IPS-15b (cell line): Measurements from ENCODE around the gene CACNB3.
"Not testable (repeated sequence)": the region's sequence is repeated elsewhere in the genome, so short reads cannot be mapped to it uniquely, and the experiment has no call there.

Source experiments
- H3K27me3 ChIP-seq: one replicate; pipeline ENCODE4 v1.6.1; 2013; ENCODE audit warnings: low read length; ENCODE audit not compliant: control insufficient read depth, insufficient read depth
- H3K36me3 ChIP-seq: one replicate; pipeline ENCODE4 v1.6.1; 2013; ENCODE audit warnings: low read length; ENCODE audit not compliant: control insufficient read depth, insufficient read depth
- H3K4me1 ChIP-seq: one replicate; pipeline ENCODE4 v1.6.1; 2013; ENCODE audit warnings: mild to moderate bottlenecking, low read length; ENCODE audit not compliant: control insufficient read depth, insufficient read depth
- H3K4me3 ChIP-seq: one replicate; pipeline ENCODE4 v1.5.1; 2013; ENCODE audit warnings: low read depth, low read length
- H3K9ac ChIP-seq: one replicate; pipeline ENCODE4 v1.6.1; 2013; ENCODE audit warnings: low read depth, mild to moderate bottlenecking, low read length
- H3K9me3 ChIP-seq: one replicate; pipeline ENCODE4 v1.6.1; 2013; ENCODE audit warnings: mild to moderate bottlenecking, low read length; ENCODE audit not compliant: control insufficient read depth, insufficient read depth

Gene CACNB3

GRCh38 chr12:48826209-48826855 lies 8.0 kb downstream of the CACNB3 start:
- H3K9me3 ChIP-seq = no peaks in the 10 kb centered on the region

GRCh38 chr12:48827026-48827425 lies 8.7 kb downstream of the CACNB3 start:
- Histone ChIP-seq H3K27me3 (peaks cover 2% of the 10 kb centered on the region), H3K9me3 (no peaks in the 10 kb centered on the region), H3K36me3 (peaks cover 44% of the 10 kb centered on the region), H3K9ac (no peak overlapping the region), H3K4me1 (peaks cover 6% of the 10 kb centered on the region), H3K4me3 (no peak overlapping the region)

More at GRCh38 chr12:48826209-48826855, 8.0 kb downstream of the CACNB3 start:
- no peak overlapping the region for H3K4me3 ChIP-seq
- H3K9ac ChIP-seq = no peak overlapping the region
- H3K36me3 ChIP-seq = peaks cover 38% of the 10 kb centered on the region
- peaks cover 6% of the 10 kb centered on the region for H3K4me1 ChIP-seq
- H3K27me3 ChIP-seq = peaks cover 2% of the 10 kb centered on the region

GRCh38 chr12:48827513-48828096 lies 9.3 kb downstream of the CACNB3 start:
- H3K4me3 ChIP-seq = no peak overlapping the region
- H3K36me3 ChIP-seq = peaks cover 49% of the 10 kb centered on the region
- H3K27me3 ChIP-seq = no peaks in the 10 kb centered on the region
- H3K9ac ChIP-seq = no peak overlapping the region
- H3K9me3 ChIP-seq = no peaks in the 10 kb centered on the region
- peaks cover 6% of the 10 kb centered on the region for H3K4me1 ChIP-seq

- H3K27me3 ChIP-seq = no peaks in the 10 kb centered on the region
- H3K4me3 ChIP-seq = no peak overlapping the region
- no peaks in the 10 kb centered on the region for H3K9me3 ChIP-seq
- H3K36me3 ChIP-seq = peaks cover 56% of the 10 kb centered on the region
- peaks cover 6% of the 10 kb centered on the region for H3K4me1 ChIP-seq
- no peak overlapping the region for H3K9ac ChIP-seq
Observed at GRCh38 chr12:48828293-48828692, 10.0 kb downstream of the CACNB3 start.

DNA sequence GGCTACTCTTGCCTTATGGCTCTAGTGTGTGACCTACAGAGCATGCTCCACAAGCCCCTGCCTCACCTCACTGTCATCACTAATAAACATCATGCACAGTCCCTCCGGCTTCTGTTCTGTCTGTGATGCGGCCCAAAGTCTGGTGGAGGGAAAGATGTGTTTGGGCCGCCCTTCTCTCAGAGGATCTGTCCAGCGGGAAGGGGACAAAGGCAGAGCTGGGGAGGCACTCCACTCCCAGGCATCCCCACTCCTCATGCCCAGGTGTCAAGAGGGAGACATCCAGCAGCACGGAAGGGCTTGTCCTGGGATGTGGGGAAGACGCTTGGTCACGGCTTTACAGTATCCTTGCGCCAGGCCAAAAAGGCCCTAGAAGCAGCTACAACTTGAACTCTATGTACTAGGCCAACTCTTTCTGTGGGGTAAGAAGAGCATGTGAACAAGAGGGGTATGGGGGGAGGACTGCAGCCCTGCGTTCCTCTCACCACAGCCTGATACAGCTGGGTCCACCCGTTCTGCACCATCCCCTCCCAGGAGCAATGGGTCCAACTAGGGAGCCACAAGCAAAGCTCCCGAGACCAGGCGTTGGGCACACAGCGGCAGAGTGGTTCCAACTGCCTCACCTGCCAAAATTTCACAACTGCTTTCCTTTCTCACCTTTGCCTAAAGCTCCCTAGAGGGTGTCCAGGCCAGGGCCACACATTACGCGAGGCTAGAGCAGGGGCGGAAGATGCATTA lies 10.7 kb downstream of the CACNB3 start:
- no peaks in the 10 kb centered on the region for H3K27me3 ChIP-seq
- H3K4me1 ChIP-seq = peaks cover 3% of the 10 kb centered on the region
- no peak overlapping the region for H3K9ac ChIP-seq
- H3K36me3 ChIP-seq = peaks cover 62% of the 10 kb centered on the region
- H3K4me3 ChIP-seq = no peak overlapping the region
- H3K9me3 ChIP-seq = no peaks in the 10 kb centered on the region

DNA sequence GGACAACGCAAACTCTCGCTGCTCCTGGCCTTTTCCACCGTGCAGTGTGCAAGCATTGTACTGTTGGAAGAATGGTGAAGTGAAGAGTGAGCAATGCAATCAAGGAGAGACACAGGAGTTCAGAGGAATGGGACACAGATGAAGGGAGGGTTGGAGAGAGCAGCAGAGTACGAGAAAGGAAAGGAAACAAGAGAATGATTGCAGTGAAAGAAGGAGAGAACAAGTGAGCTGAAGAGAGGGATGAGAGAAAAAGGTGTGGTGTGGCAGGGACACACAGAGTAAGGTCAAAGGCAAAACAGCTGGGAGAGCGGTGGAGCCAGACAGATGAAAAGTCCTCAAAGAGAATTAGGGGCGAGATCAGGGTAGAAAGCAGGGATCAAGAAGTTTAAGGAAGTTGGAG lies 13.0 kb downstream of the CACNB3 start:
- no peaks in the 10 kb centered on the region for H3K27me3 ChIP-seq
- H3K36me3 ChIP-seq = peaks cover 69% of the 10 kb centered on the region
- no peaks in the 10 kb centered on the region for H3K9me3 ChIP-seq
- H3K4me1 ChIP-seq = no peaks in the 10 kb centered on the region
- no peak overlapping the region for H3K4me3 ChIP-seq
- H3K9ac ChIP-seq = no peak overlapping the region

DNA sequence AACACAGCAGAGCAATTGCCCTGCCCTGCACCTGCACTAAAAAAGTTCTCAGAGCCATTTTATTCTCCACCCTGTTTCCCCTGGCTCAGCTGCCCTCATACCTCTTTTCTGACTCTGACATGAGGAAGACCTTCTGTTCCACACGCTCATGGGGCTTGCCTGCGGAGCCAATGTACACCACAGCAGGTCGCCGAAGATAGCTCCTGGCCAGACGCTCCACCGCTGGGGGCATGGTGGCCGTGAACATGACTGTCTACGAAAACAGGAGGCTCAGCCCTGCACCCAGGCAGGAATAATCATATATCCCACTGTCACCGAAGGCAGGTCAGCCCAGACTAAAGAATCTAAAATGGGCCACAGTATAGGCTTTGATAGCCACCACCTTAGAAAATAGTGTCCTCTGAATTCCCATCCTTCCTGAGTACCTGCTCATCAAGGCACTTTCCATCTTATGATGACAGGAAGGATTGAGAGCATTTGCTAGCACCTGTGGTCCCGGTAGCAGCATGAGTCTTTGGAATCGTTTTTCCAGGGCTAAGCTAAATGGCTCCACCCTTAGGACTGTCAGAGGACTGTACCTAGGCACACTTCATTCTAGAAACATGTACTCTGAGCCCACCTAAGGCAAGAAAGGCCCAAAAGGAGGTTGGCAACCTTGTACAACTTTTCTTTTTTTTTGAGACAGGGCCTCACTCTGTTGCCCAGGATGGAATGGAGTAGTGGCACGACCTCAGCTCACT lies 14.2 kb downstream of the CACNB3 start:
- no peaks in the 10 kb centered on the region for H3K27me3 ChIP-seq
- H3K9ac ChIP-seq = no peak overlapping the region
- no peak overlapping the region for H3K4me3 ChIP-seq
- no peaks in the 10 kb centered on the region for H3K9me3 ChIP-seq
- peaks cover 77% of the 10 kb centered on the region for H3K36me3 ChIP-seq
- H3K4me1 ChIP-seq = no peaks in the 10 kb centered on the region

GRCh38 chr12:48838048-48838447 lies 19.8 kb downstream of the CACNB3 start:
- peaks cover 49% of the 10 kb centered on the region for H3K36me3 ChIP-seq
- no peaks in the 10 kb centered on the region for H3K27me3 ChIP-seq

GRCh38 chr12:48842021-48842420 lies 23.7 kb downstream of the CACNB3 start:
- not testable (repeated sequence) for H3K4me1 ChIP-seq, H3K27me3 ChIP-seq, H3K4me3 ChIP-seq, H3K9me3 ChIP-seq, H3K9ac ChIP-seq
- H3K36me3 ChIP-seq = peaks cover 39% of the 10 kb centered on the region

More at GRCh38 chr12:48838048-48838447, 19.8 kb downstream of the CACNB3 start:
- Histone ChIP-seq H3K4me1 (no peaks in the 10 kb centered on the region), H3K9ac (no peak overlapping the region), H3K9me3 (no peaks in the 10 kb centered on the region), H3K4me3 (no peak overlapping the region)

GRCh38 chr12:48851883-48852733 lies 33.8 kb downstream of the CACNB3 start, which contains the start of gene DDX23:
DDX23 (minus strand) TSS chr12:48852163; CDS start chr12:48845782, 6,381 bp downstream.
- no peaks in the 10 kb centered on the region for H3K36me3 ChIP-seq
- peak within 1 kb of the TSS; percentile 94 for H3K4me3 ChIP-seq

More at GRCh38 chr12:48851883-48852733, 33.8 kb downstream of the CACNB3 start, which contains the start of gene DDX23:
- H3K9me3 ChIP-seq = no peaks in the 10 kb centered on the region
- no peaks in the 10 kb centered on the region for H3K27me3 ChIP-seq
- peaks cover 7% of the 10 kb centered on the region for H3K4me1 ChIP-seq
- H3K9ac ChIP-seq = peak within 1 kb of the TSS; percentile 91
